HG02763 (cell line): ENCODE data around the gene U2AF1L4.

Experiments
- ATAC-seq: cut with Tn5 transposase; IDR thresholded peaks from one replicate; pipeline ENCODE4 v1.9.1; 2021; ENCODE audit warnings: mild to moderate bottlenecking, moderate library complexity; ENCODE audit not compliant: unreplicated experiment

The U2AF1L4 gene

GRCh38 chr19:35714601-35715354 lies 30.4 kb downstream of the U2AF1L4 start:
- ATAC-seq = no peak

GRCh38 chr19:35713904-35714495 lies 31.2 kb downstream of the U2AF1L4 start:
- ATAC-seq = no peak

- no peak for ATAC-seq
Measured at GRCh38 chr19:35713506-35713850, 31.7 kb downstream of the U2AF1L4 start.

- ATAC-seq = no peak
Measured at GRCh38 chr19:35712567-35713505, 32.4 kb downstream of the U2AF1L4 start.

GRCh38 chr19:35710784-35711723 lies 34.2 kb downstream of the U2AF1L4 start:
- peak; percentile 41 for ATAC-seq

GRCh38 chr19:35708391-35708790 lies 36.8 kb downstream of the U2AF1L4 start:
- no peak for ATAC-seq

GRCh38 chr19:35704218-35704617 lies 41.0 kb downstream of the U2AF1L4 start, which contains the start of gene ZBTB32:
Gene ZBTB32 (plus strand): TSS chr19:35704558. CDS start chr19:35714627, 10,069 bp downstream.
- ATAC-seq = no peak

- no peak for ATAC-seq
Measured at GRCh38 chr19:35703343-35703742, 41.9 kb downstream of the U2AF1L4 start.

GRCh38 chr19:35702223-35703012 lies 42.8 kb downstream of the U2AF1L4 start:
- peak; percentile 94 for ATAC-seq

GRCh38 chr19:35696835-35697234 lies 48.4 kb downstream of the U2AF1L4 start:
- ATAC-seq = no peak

GRCh38 chr19:35695895-35696422 lies 49.3 kb downstream of the U2AF1L4 start:
- ATAC-seq = no peak

GRCh38 chr19:35693835-35694599 lies 51.2 kb downstream of the U2AF1L4 start:
- peak; percentile 76 for ATAC-seq

GRCh38 chr19:35693422-35693821 lies 51.8 kb downstream of the U2AF1L4 start:
- ATAC-seq = no peak
